UCSD-AML1 (cell line): ENCODE data around the gene SBSN.
A peak's percentile ranks its signal among the peaks of the same experiment; 100 is the strongest.

Experiments used
- DNase-seq: peaks from one replicate; lab custom pipeline; 2025; ENCODE audit not compliant: unreplicated experiment; lab: John Stamatoyannopoulos, UW

SBSN gene

GRCh38 chr19:35554076-35554475, 26.0 kb upstream of the SBSN start:
- DNase-seq = no peak

GRCh38 chr19:35553385-35554000, 25.4 kb upstream of the SBSN start:
- DNase-seq = no peak

GRCh38 chr19:35552534-35553384, 24.6 kb upstream of the SBSN start:
- no peak for DNase-seq

- no peak for DNase-seq
Measured at GRCh38 chr19:35551091-35551810, 23.1 kb upstream of the SBSN start.

GRCh38 chr19:35549879-35550523, 21.9 kb upstream of the SBSN start:
- no peak for DNase-seq

- DNase-seq = peak; percentile 34
Measured at GRCh38 chr19:35549174-35549788, 21.2 kb upstream of the SBSN start.

GRCh38 chr19:35546532-35546931, 18.4 kb upstream of the SBSN start:
- no peak for DNase-seq

GRCh38 chr19:35545855-35546381, 17.8 kb upstream of the SBSN start:
- peak; percentile 51 for DNase-seq

- DNase-seq = peak; percentile 92
Measured at GRCh38 chr19:35545001-35545854, 17.1 kb upstream of the SBSN start, which contains the start of gene TMEM147. TMEM147 (plus strand) TSS chr19:35545626; CDS start chr19:35545740, 114 bp downstream.

GRCh38 chr19:35544110-35544802, 16.1 kb upstream of the SBSN start:
- DNase-seq = no peak

GRCh38 chr19:35543280-35544109, 15.4 kb upstream of the SBSN start:
- DNase-seq = no peak

- DNase-seq = no peak
Measured at GRCh38 chr19:35542209-35542608, 14.1 kb upstream of the SBSN start.

GRCh38 chr19:35540356-35540927, 12.3 kb upstream of the SBSN start:
- no peak for DNase-seq

GRCh38 chr19:35539850-35540249, 11.7 kb upstream of the SBSN start:
- DNase-seq = no peak

- DNase-seq = no peak
Measured at GRCh38 chr19:35539314-35539713, 11.2 kb upstream of the SBSN start.

GRCh38 chr19:35534803-35535480, 6.8 kb upstream of the SBSN start:
- no peak for DNase-seq

GRCh38 chr19:35533822-35534392, 5.8 kb upstream of the SBSN start:
- peak; percentile 62 for DNase-seq
